Measurements from ENCODE around the gene RRP9. TPM values are rescaled to one million over a fixed set of nuclear protein-coding genes. Genes with fewer than 3 reads are reported as not detected.

RRP9 gene
- total RNA-seq, 1 donor: 16.3 TPM

DNA sequence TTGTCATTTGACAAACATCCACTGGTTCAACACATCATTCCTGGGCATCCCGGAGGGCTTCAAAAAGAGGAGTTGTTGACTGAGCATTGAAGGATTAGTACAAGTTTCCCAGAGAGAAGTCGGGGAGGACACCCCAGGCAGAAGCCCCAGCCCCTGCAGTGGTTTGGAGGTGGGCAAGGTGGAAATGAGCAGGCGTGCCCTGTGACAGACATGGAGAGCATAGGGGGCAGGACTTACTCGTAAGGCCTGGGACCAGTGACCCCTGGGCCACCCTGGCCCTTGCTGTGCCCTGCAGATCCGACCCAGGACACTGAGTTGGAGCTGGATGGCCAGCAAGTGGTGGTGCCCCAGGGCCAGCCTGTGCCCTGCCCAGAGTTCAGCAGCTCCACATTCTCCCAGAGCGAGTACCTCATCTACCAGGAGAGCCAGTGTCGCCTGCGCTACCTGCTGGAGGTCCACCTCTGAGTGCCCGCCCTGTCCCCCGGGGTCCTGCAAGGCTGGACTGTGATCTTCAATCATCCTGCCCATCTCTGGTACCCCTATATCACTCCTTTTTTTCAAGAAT is 6.4 kb upstream of the RRP9 start:
- H3K4me3 ChIP-seq (ENCODE audit: low read depth, low read length): no peak overlapping the region
- DNase-seq (ENCODE audit: low read depth): no peak
- TF ChIP-seq, protein P1, sequence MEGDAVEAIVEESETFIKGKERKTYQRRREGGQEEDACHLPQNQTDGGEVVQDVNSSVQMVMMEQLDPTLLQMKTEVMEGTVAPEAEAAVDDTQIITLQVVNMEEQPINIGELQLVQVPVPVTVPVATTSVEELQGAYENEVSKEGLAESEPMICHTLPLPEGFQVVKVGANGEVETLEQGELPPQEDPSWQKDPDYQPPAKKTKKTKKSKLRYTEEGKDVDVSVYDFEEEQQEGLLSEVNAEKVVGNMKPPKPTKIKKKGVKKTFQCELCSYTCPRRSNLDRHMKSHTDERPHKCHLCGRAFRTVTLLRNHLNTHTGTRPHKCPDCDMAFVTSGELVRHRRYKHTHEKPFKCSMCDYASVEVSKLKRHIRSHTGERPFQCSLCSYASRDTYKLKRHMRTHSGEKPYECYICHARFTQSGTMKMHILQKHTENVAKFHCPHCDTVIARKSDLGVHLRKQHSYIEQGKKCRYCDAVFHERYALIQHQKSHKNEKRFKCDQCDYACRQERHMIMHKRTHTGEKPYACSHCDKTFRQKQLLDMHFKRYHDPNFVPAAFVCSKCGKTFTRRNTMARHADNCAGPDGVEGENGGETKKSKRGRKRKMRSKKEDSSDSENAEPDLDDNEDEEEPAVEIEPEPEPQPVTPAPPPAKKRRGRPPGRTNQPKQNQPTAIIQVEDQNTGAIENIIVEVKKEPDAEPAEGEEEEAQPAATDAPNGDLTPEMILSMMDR (IDR thresholded peaks at IDR 0.05; ENCODE audit: insufficient read depth, low read length): no peak

DNA sequence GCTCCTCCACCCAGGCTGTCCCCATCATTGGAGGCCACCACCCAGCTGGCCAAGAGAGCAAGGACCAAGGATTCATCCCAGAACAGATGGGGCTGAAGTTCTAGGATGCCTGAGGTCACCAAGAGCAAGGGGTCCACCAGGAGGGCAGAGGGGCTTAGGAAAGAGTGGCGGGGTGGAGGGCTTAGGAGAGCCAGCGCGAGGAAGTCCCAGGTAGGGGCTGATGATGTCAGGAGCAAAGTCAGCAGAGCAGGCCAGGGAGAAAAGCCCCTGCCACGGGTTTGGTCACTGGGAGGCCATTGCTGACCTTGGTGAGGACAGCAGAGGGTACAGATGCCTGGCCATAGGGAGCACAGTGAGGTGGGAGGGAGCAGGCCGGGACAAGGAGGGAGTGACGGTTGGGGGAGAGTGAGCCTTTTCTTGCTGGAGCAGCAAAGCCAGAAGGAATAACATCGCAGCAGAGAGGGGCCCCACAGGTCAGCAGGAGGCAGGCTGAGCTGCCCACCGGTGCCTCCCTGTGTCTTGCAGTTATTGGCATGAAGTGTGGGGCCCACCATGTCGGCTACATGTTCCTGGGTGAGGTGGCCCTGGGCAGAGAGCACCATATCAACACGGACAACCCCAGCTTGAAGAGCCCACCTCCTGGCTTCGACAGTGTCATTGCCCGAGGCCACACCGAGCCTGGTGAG is 5.7 kb upstream of the RRP9 start:
- TF ChIP-seq, protein P1 (IDR thresholded peaks at IDR 0.05; ENCODE audit: insufficient read depth, low read length): no peak
- no peak overlapping the region for H3K4me3 ChIP-seq (ENCODE audit: low read depth, low read length)
- DNase-seq (ENCODE audit: low read depth): no peak

DNA sequence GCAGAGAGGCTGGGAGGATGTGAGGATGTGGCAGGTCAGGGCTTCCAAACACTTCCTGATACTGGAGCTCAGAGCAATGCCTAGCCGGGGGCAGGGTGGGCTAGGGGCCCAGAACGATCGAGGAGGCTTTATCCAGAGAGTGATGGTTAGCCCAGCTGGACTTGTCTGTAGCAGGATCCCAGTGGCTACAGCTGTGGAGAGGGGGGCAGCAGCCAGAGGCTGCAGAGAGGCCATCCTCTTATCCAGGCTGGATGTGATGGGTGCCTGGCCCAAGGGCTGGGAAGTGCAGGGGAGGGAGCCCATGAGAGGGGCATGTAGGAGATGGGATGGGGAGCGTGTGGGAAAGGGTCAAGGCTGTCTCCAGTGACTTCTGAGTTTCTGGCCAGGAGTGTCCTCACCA is 5.1 kb upstream of the RRP9 start:
- TF ChIP-seq, protein P1 (IDR thresholded peaks at IDR 0.05; ENCODE audit: insufficient read depth, low read length): no peak
- DNase-seq (ENCODE audit: low read depth): no peak
- H3K4me3 ChIP-seq (ENCODE audit: low read depth, low read length): no peak overlapping the region

DNA sequence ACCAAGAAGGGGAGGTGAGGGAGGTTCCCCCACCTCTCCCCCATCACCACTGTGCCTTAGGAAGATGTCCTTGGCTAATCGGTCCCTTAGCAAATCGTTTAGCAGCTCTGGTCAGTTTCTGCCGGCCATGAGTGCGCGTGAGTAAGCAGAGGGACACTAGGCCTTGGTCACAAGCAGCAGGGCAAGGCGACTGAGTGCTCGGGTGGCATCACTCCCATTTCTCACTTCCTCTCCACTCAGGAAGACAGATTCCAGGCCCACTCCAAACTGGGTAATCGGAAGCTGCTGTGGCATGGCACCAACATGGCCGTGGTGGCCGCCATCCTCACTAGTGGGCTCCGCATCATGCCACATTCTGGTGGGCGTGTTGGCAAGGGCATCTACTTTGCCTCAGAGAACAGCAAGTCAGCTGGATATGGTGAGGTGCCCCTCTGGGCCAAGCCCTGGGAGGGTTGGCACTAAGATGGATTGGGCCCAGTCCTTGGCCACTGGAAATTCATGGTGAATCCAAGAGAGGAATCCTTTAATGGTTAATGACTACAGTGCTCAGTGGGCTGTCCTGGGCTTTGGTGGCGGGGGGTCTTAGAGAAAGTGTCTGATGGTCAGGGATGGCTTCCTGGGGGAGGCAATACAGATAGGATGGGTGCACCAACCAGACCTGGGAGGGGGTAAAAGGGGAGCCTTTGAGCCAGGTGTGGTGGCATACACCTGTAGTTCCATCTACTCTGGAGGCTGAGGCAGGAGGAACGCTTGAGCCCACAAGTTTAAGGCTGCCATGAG is 4.4 kb upstream of the RRP9 start:
- DNase-seq (ENCODE audit: low read depth): no peak
- TF ChIP-seq, protein P1 (IDR thresholded peaks at IDR 0.05; ENCODE audit: insufficient read depth, low read length): no peak

DNA sequence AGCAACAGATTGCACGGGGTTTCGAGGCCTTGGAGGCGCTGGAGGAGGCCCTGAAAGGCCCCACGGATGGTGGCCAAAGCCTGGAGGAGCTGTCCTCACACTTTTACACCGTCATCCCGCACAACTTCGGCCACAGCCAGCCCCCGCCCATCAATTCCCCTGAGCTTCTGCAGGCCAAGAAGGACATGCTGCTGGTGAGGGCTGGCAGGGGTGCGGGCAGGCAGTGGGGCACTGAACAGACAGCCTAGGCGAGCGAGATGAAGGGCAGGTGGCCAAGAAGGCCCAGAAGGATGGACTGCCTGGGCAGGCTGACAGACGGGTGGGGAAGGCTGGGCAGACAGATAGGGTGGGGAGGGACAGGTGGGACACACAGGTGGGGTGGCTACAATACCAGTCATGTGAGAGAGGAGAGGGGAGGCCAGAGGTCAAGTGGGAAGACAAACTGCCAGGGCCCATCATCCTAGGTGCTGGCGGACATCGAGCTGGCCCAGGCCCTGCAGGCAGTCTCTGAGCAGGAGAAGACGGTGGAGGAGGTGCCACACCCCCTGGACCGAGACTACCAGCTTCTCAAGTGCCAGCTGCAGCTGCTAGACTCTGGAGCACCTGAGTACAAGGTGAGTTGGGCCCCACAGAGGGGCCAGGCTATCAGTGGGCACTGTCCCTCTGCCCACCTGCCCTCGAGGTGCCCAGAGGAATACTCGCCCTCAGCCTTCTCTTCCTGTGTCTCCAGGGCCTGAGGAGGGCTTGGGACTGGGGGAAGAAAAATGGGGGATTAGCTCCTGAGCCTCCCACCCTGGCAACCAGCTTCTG is 3.5 kb upstream of the RRP9 start:
- H3K4me3 ChIP-seq (ENCODE audit: low read depth, low read length): no peak overlapping the region
- no peak for DNase-seq (ENCODE audit: low read depth)
- TF ChIP-seq, protein P1 (IDR thresholded peaks at IDR 0.05; ENCODE audit: insufficient read depth, low read length): no peak

More for the DNA sequence above, 4.4 kb upstream of the RRP9 start:
- H3K4me3 ChIP-seq (ENCODE audit: low read depth, low read length): no peak overlapping the region

DNA sequence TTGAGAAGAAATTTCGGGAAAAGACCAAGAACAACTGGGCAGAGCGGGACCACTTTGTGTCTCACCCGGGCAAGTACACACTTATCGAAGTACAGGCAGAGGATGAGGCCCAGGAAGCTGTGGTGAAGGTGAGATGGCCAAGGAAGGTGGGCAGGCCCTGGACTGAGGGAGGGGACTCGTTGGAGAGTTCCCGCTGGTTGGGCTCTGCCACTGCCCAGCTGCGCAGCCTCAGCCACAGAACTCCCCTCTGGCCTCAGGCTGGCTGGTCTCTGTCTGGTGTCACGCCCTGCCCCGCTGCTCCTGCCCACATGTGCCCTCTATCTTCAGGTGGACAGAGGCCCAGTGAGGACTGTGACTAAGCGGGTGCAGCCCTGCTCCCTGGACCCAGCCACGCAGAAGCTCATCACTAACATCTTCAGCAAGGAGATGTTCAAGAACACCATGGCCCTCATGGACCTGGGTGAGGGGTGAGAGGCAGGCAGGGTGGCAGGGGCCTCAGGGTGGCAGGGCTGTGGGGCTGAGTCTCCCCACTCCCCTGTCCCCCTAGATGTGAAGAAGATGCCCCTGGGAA is 2.8 kb upstream of the RRP9 start:
- no peak overlapping the region for H3K4me3 ChIP-seq (ENCODE audit: low read depth, low read length)
- TF ChIP-seq, protein P1 (IDR thresholded peaks at IDR 0.05; ENCODE audit: insufficient read depth, low read length): no peak
- DNase-seq (ENCODE audit: low read depth): no peak
